Trophoblast cell (in vitro differentiated cells and primary cell): ENCODE data around the gene ZNF2.

Source experiments
- DNase-seq, 2 donors: peaks; one replicate each; pipeline ENCODE4 v3.0.0-alpha.2; 2016
- H2AFZ ChIP-seq: 2 replicates; pipeline ENCODE4 v1.6.1; 2013; ENCODE audit warnings: low read length, moderate library complexity, mild to moderate bottlenecking; ENCODE audit not compliant: insufficient read depth, poor library complexity
- H2AK5ac ChIP-seq: 2 replicates; pipeline ENCODE4 v1.6.1; 2013; ENCODE audit warnings: mild to moderate bottlenecking, low read length
- H2BK120ac ChIP-seq: 2 replicates; pipeline ENCODE4 v1.6.1; 2013; ENCODE audit warnings: low read length, mild to moderate bottlenecking, moderate library complexity; ENCODE audit not compliant: insufficient read depth, poor library complexity
- H2BK12ac ChIP-seq: 2 replicates; pipeline ENCODE4 v1.6.1; 2013; ENCODE audit warnings: mild to moderate bottlenecking, low read length, moderate library complexity
- H2BK5ac ChIP-seq: 2 replicates; pipeline ENCODE4 v1.6.1; 2013; ENCODE audit warnings: low read length, low read depth, moderate library complexity, mild to moderate bottlenecking; ENCODE audit not compliant: poor library complexity
- H3K14ac ChIP-seq: 2 replicates; pipeline ENCODE4 v1.6.1; 2013; ENCODE audit warnings: mild to moderate bottlenecking, low read length
- H3K18ac ChIP-seq: 2 replicates; pipeline ENCODE4 v1.6.1; 2013; ENCODE audit warnings: mild to moderate bottlenecking, low read length
- H3K23ac ChIP-seq: 2 replicates; pipeline ENCODE4 v1.6.1; 2013; ENCODE audit warnings: low read length
- H3K27ac ChIP-seq: 2 replicates; pipeline ENCODE4 v1.5.1; 2013; ENCODE audit warnings: low read depth, mild to moderate bottlenecking, inconsistent platforms, low read length, moderate library complexity
- H3K27me3 ChIP-seq: 2 replicates; pipeline ENCODE4 v1.6.1; 2013; ENCODE audit warnings: inconsistent platforms, mild to moderate bottlenecking, low read length, moderate library complexity; ENCODE audit not compliant: insufficient read depth
- H3K36me3 ChIP-seq, 2 experiments: 1 replicate in 1 of 2; 2 replicates in 1 of 2; pipeline ENCODE4 v1.6.1; 2013; ENCODE audit warnings: low read length in 2 of 2, mild to moderate bottlenecking in 2 of 2, moderate library complexity in 1 of 2; ENCODE audit not compliant: insufficient read depth in 2 of 2, control insufficient read depth in 1 of 2
- H3K4ac ChIP-seq: 2 replicates; pipeline ENCODE4 v1.6.1; 2013; ENCODE audit warnings: low read depth, mild to moderate bottlenecking, low read length, moderate library complexity
- H3K4me1 ChIP-seq, 2 experiments: 1 replicate in 1 of 2; 2 replicates in 1 of 2; pipeline ENCODE4 v1.6.1; 2013; ENCODE audit warnings: low read length in 2 of 2, mild to moderate bottlenecking in 2 of 2, moderate library complexity in 1 of 2; ENCODE audit not compliant: insufficient read depth in 2 of 2, control insufficient read depth in 1 of 2
- H3K4me2 ChIP-seq: 2 replicates; pipeline ENCODE4 v1.6.1; 2013; ENCODE audit warnings: inconsistent platforms, mild to moderate bottlenecking, low read length, moderate library complexity
- H3K4me3 ChIP-seq: 2 replicates; pipeline ENCODE4 v1.5.1; 2013; ENCODE audit warnings: mild to moderate bottlenecking, low read depth, low read length, inconsistent platforms
- H3K79me1 ChIP-seq: one replicate; pipeline ENCODE4 v1.6.1; 2013; ENCODE audit warnings: low read length
- H3K79me2 ChIP-seq: 2 replicates; pipeline ENCODE4 v1.6.1; 2013; ENCODE audit warnings: low read length, mild to moderate bottlenecking; ENCODE audit not compliant: control insufficient read depth, insufficient read depth, poor library complexity
- H3K9ac ChIP-seq: 2 replicates; pipeline ENCODE4 v1.6.1; 2013; ENCODE audit warnings: mild to moderate bottlenecking, low read length
- H3K9me3 ChIP-seq: 2 replicates; pipeline ENCODE4 v1.6.1; 2013; ENCODE audit warnings: low read depth, mild to moderate bottlenecking, control low read depth, inconsistent platforms, low read length; ENCODE audit not compliant: insufficient read depth
- H4K12ac ChIP-seq: 2 replicates; pipeline ENCODE4 v1.6.1; 2013; ENCODE audit warnings: low read depth, mild to moderate bottlenecking, low read length, moderate library complexity
- H4K8ac ChIP-seq: 2 replicates; pipeline ENCODE4 v1.6.1; 2013; ENCODE audit warnings: low read depth, mild to moderate bottlenecking, low read length, moderate library complexity
- H4K91ac ChIP-seq: one replicate; pipeline ENCODE4 v1.6.1; 2013; ENCODE audit warnings: low read depth, mild to moderate bottlenecking, low read length, moderate library complexity
- WGBS: extraction: QIAGEN DNeasy Blood & Tissue Kit; methylation state at CpG from one replicate; pipeline ENCODE4 v1.1.7; 2013; ENCODE audit warnings: missing lambda C conversion rate; ENCODE audit not compliant: insufficient read length, insufficient coverage; ENCODE audit errors: extremely low coverage; 5-methylcytosine and 5-hydroxymethylcytosine counted together

Gene ZNF2

GRCh38 chr2:95138702-95139101 is 26.9 kb upstream of the ZNF2 start:
- no peak overlapping the region for H2BK12ac ChIP-seq
- H2BK5ac ChIP-seq: no peak overlapping the region
- no peak overlapping the region for H3K27ac ChIP-seq
- no peak overlapping the region for H3K4me2 ChIP-seq
- H3K9ac ChIP-seq: no peak overlapping the region
- H4K91ac ChIP-seq: no peak overlapping the region
- no peak overlapping the region for H3K4me3 ChIP-seq
- no CpG with 5 or more reads among the region's 1 CpG for WGBS
- H3K14ac ChIP-seq: no peak overlapping the region
- no peaks in the 10 kb centered on the region for H3K27me3 ChIP-seq
- no peak overlapping the region for H3K23ac ChIP-seq
- H3K18ac ChIP-seq: no peak overlapping the region
- no peaks in the 10 kb centered on the region for H3K36me3 ChIP-seq
- peaks cover 10% of the 10 kb centered on the region for H3K9me3 ChIP-seq
- no peak overlapping the region for H3K4ac ChIP-seq
- no peak overlapping the region for H2BK120ac ChIP-seq
- no peaks in the 10 kb centered on the region for H3K79me2 ChIP-seq
- no peak overlapping the region for H2AK5ac ChIP-seq
- no peak overlapping the region for H4K8ac ChIP-seq
- H3K4me1 ChIP-seq: no peaks in the 10 kb centered on the region
- no peak overlapping the region for H4K12ac ChIP-seq
- H3K79me1 ChIP-seq: no peaks in the 10 kb centered on the region
- no peak overlapping the region for H2AFZ ChIP-seq
- DNase-seq: no peak

GRCh38 chr2:95143838-95144237 is 21.8 kb upstream of the ZNF2 start:
- no peak overlapping the region for H2BK12ac ChIP-seq
- no peak overlapping the region for H2BK5ac ChIP-seq
- no peak overlapping the region for H3K27ac ChIP-seq
- no peak overlapping the region for H4K8ac ChIP-seq
- H3K9ac ChIP-seq: no peak overlapping the region
- no peak overlapping the region for H4K91ac ChIP-seq
- no peaks in the 10 kb centered on the region for H3K27me3 ChIP-seq
- no peak overlapping the region for H3K4me2 ChIP-seq
- H3K79me2 ChIP-seq: no peaks in the 10 kb centered on the region
- no peaks in the 10 kb centered on the region for H3K79me1 ChIP-seq
- H2AK5ac ChIP-seq: no peak overlapping the region
- H3K18ac ChIP-seq: no peak overlapping the region
- no peak overlapping the region for H2BK120ac ChIP-seq
- H3K4me3 ChIP-seq: no peak overlapping the region
- H3K9me3 ChIP-seq: peaks cover 25% of the 10 kb centered on the region
- no peak overlapping the region for H3K23ac ChIP-seq
- no peak overlapping the region for H3K4ac ChIP-seq
- H3K14ac ChIP-seq: no peak overlapping the region
- no CpG with 5 or more reads among the region's 2 CpGs for WGBS
- DNase-seq: no peak
- no peaks in the 10 kb centered on the region for H3K4me1 ChIP-seq
- peaks cover 2 to 11% of the 10 kb centered on the region in 2 experiments for H3K36me3 ChIP-seq
- no peak overlapping the region for H4K12ac ChIP-seq
- no peak overlapping the region for H2AFZ ChIP-seq

DNA sequence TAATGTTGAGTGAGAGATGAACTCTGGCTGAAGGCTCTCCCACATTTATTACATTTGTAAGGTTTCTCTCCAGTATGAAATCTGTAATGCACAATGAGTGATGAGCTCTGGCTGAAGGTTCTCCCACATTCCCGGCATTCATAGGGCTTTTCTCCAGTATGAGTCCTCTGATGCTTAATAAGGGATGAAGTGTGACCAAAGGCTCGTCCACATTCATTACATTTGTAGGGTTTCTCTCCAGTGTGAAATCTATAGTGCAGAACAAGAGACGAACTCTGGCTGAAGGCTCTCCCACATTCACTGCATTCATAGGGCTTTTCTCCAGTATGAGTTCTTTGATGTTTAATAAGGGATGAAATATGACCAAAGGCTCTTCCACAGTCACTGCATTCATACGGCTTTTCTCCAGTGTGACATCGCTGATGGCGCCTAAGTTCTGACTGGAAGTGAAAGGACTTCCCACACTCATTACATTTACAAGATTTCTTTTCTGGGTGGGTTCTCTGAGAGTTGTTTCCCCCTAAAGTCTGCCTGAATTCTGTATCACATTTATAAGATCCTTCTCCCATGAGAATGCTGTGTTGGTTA is 16.1 kb upstream of the ZNF2 start:
- H3K79me1 ChIP-seq: no peaks in the 10 kb centered on the region
- H3K18ac ChIP-seq: no peak overlapping the region
- H2AK5ac ChIP-seq: no peak overlapping the region
- H3K4me3 ChIP-seq: no peak overlapping the region
- no CpG with 5 or more reads among the region's 6 CpGs for WGBS
- H2BK5ac ChIP-seq: no peak overlapping the region
- no peaks in the 10 kb centered on the region for H3K4me1 ChIP-seq
- H2AFZ ChIP-seq: no peak overlapping the region
- no peak overlapping the region for H3K23ac ChIP-seq
- no peak for DNase-seq
- H3K36me3 ChIP-seq: peaks cover 12 to 48% of the 10 kb centered on the region in 2 experiments
- H3K9me3 ChIP-seq: peaks cover 24% of the 10 kb centered on the region
- no peaks in the 10 kb centered on the region for H3K79me2 ChIP-seq
- H3K27me3 ChIP-seq: no peaks in the 10 kb centered on the region
- H4K12ac ChIP-seq: no peak overlapping the region
- H3K27ac ChIP-seq: no peak overlapping the region
- no peak overlapping the region for H4K8ac ChIP-seq
- no peak overlapping the region for H3K4ac ChIP-seq
- no peak overlapping the region for H3K14ac ChIP-seq
- H3K9ac ChIP-seq: no peak overlapping the region
- no peak overlapping the region for H4K91ac ChIP-seq
- no peak overlapping the region for H2BK120ac ChIP-seq
- H2BK12ac ChIP-seq: no peak overlapping the region
- H3K4me2 ChIP-seq: no peak overlapping the region

DNA sequence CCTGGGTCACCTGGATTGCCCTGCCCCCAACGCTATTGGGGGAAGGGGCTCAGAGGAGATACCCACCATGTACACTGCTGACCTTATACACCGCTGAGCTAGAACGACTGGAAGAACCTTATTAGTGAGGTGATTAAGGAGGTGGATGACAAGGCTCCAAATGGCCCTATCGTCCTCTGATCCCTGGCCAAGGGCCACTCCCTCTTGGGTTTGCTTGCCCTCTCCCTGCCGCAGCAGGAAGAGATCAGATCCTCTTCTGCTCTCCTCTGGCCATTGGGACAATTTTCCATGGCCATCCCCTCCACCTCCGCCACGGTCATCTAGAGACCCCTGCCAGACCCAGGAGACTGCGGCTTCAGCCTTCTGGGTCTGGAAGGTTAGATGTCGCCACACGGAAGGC is 7.2 kb upstream of the ZNF2 start:
- Histone ChIP-seq H4K91ac (peak overlapping the region; percentile 11), H4K12ac (peak overlapping the region; percentile 33), H3K79me1 (peaks cover 10% of the 10 kb centered on the region), H3K4me2 (peak overlapping the region; percentile 95), H3K27ac (no peak overlapping the region), H3K23ac (no peak overlapping the region), H2BK5ac (no peak overlapping the region), H3K27me3 (no peaks in the 10 kb centered on the region), H3K36me3 (peaks cover 9 to 19% of the 10 kb centered on the region in 2 experiments), H2BK120ac (no peak overlapping the region), H3K9me3 (peaks cover 3% of the 10 kb centered on the region), H3K4ac (no peak overlapping the region), H2AK5ac (no peak overlapping the region), H2AFZ (no peak overlapping the region), H3K9ac (peak overlapping the region; percentile 83), H2BK12ac (no peak overlapping the region), H3K14ac (peak overlapping the region; percentile 69), H3K79me2 (peaks cover 5% of the 10 kb centered on the region), H3K4me3 (peak overlapping the region; percentile 90), H4K8ac (peak overlapping the region; percentile 95), H3K18ac (no peak overlapping the region), H3K4me1 (peaks cover 5 to 8% of the 10 kb centered on the region in 2 experiments)
- WGBS: no CpG with 5 or more reads among the region's 10 CpGs
- DNase-seq: no peak
